Pancreas (tissue), 10 donors: ENCODE measurements around the gene DNAAF5. TPM values are rescaled to one million over a fixed set of nuclear protein-coding genes. Genes with fewer than 3 reads are reported as not detected.
A peak's percentile ranks its signal among the peaks of the same experiment; 100 is the strongest.

ENCODE experiments used
- ATAC-seq, 4 donors: fragments of 200-7000 bp; cut with Tn5 transposase; one replicate each; pipeline versions ENCODE4 v1.8.0 to v1.9.1; 2020; ENCODE audit warnings: mild to moderate bottlenecking in 4 of 4, moderate library complexity in 4 of 4
- DNase-seq, 6 donors: peaks; one replicate each; pipeline ENCODE4 v3.0.0-alpha.2; 2020
- FAIRE-seq: peaks from 2 replicates; lab custom pipeline; 2012; peaks lifted over from hg19 to GRCh38; lab: Jason Lieb, UNC
- H3K27ac ChIP-seq, 4 donors: fragments of 200-600 bp; sonication (generic); 1 replicate in 3 of 4; 2 replicates in 1 of 4; pipeline versions ENCODE4 v1.5.0 to v1.8.0; 2020
- H3K27me3 ChIP-seq, 4 donors: fragments of 200-600 bp; one replicate each; pipeline ENCODE4 v1.8.0; 2021
- H3K36me3 ChIP-seq, 3 donors: fragments of 200-600 bp; sonication (generic) in 1 of 3; one replicate each; pipeline versions ENCODE4 v1.5.0 to v1.8.0; 2020 to 2021
- H3K4me1 ChIP-seq, 3 donors: fragments of 200-600 bp; one replicate each; pipeline ENCODE4 v1.8.0; 2021
- H3K4me3 ChIP-seq, 4 donors: fragments of 200-600 bp; sonication (generic) in 2 of 4; one replicate each; pipeline versions ENCODE4 v1.5.0 to v1.8.0; 2020 to 2021
- H3K9me3 ChIP-seq, 4 donors: fragments of 200-600 bp; one replicate each; pipeline ENCODE4 v1.8.0; 2021
- CTCF ChIP-seq, 4 donors: fragments of 200-600 bp; sonication (generic) in 3 of 4; IDR thresholded peaks; one replicate each; pipeline versions ENCODE4 v1.5.0 to v1.8.0; 2021; ENCODE audit warnings: antibody characterized with exemption in 4 of 4
- WGBS, 2 donors: extraction: QIAGEN DNeasy Blood & Tissue Kit; methylation state at CpG; one replicate each; pipeline ENCODE4 v1.1.7; 2013; 5-methylcytosine and 5-hydroxymethylcytosine counted together
- intact Hi-C, 3 donors: fragments of 100-400 bp; cut with DNase I; formaldehyde crosslinking; loops; one replicate each; pipeline versions ENCODE4 v1.11.1 to v1.14.2; 2022
- polyA plus RNA-seq, 2 donors: library from polyadenylated mRNA; stranded (reverse); fragments of 200-250 nt; gene quantifications; one replicate each; pipeline ENCODE4 v1.2.3, GENCODE V29; 2013
- total RNA-seq, 6 donors: library from RNA; stranded (reverse); fragmentation: NEBNext Ultra II Directional in 4 of 6; extraction: Animal tissue kit (Norgen Biotek cat#: 25700) in 4 of 6; gene quantifications; one replicate each; pipeline versions ENCODE4 v1.2.1 to v1.2.4, GENCODE V29; 2021 to 2023
- donor health status: healthy with polysubstance abuse.
- donor health status: DM: no; HTN: no; CAD: no; lungs with moderate emphysema.
- donor health status: DM: no; HTN: no; CAD: no.
- donor health status: control.
- donor health status: control.
- donor health status: Bipolar disorder and iron deficiency.
- donor health status: DM: yes; HTN: yes; CAD: no.
- donor health status: DM: no; HTN: no; CAD: no.
- donor health status: DM: no; HTN: no; CAD: no.
- donor health status: DM: yes; HTN: yes; CAD: no.

DNAAF5 gene
- total and polyA plus RNA-seq, 8 donors: 7.7 to 16.6 (median 11.8) TPM

GRCh38 chr7:682810-683209 lies 43.7 kb upstream of the DNAAF5 start:
- Histone ChIP-seq H3K27me3 (no peaks in the 10 kb centered on the region), H3K4me3 (no peak overlapping the region), H3K9me3 (peaks cover 0 to 4% (median 0%) of the 10 kb centered on the region in 4 donors), H3K4me1 (no peaks in the 10 kb centered on the region), H3K36me3 (no peaks in the 10 kb centered on the region), H3K27ac (no peak overlapping the region)
- intact Hi-C loops: no loop called here
- no peak for TF ChIP-seq CTCF (IDR thresholded peaks at IDR 0.05)
- FAIRE-seq (no peak), DNase-seq (peak in 2 of 6 donors; percentile 21 to 31), ATAC-seq (no peak)
- WGBS, 2 donors: 91 to 94% methylated on average over 11 of the region's 11 CpGs

GRCh38 chr7:683526-684205 lies 42.8 kb upstream of the DNAAF5 start:
- Histone ChIP-seq H3K27ac (no peak overlapping the region), H3K36me3 (no peaks in the 10 kb centered on the region), H3K4me3 (no peak overlapping the region), H3K9me3 (peaks cover 0 to 4% (median 0%) of the 10 kb centered on the region in 4 donors), H3K4me1 (no peaks in the 10 kb centered on the region), H3K27me3 (no peaks in the 10 kb centered on the region)
- intact Hi-C loops: no loop called here
- no peak for ATAC-seq
- peak in 2 of 6 donors; percentile 38 to 52 for DNase-seq
- FAIRE-seq: no peak
- no peak for TF ChIP-seq CTCF (IDR thresholded peaks at IDR 0.05)
- WGBS, 2 donors: 95 to 96% methylated on average over 19 of the region's 19 CpGs

GRCh38 chr7:684416-684815 lies 42.1 kb upstream of the DNAAF5 start:
- H3K36me3 ChIP-seq: no peaks in the 10 kb centered on the region
- no peak overlapping the region for H3K4me3 ChIP-seq
- peaks cover 0 to 4% (median 0%) of the 10 kb centered on the region in 4 donors for H3K9me3 ChIP-seq
- DNase-seq: peak in 2 of 6 donors; percentile 10 to 21
- FAIRE-seq: no peak
- no peak for ATAC-seq
- no peaks in the 10 kb centered on the region for H3K4me1 ChIP-seq
- 92 to 93% methylated on average over 9 of the region's 9 CpGs for WGBS, 2 donors
- no peaks in the 10 kb centered on the region for H3K27me3 ChIP-seq
- no peak for TF ChIP-seq CTCF (IDR thresholded peaks at IDR 0.05)
- intact Hi-C loops: no loop called here
- no peak overlapping the region for H3K27ac ChIP-seq

GRCh38 chr7:685540-685939 lies 41.0 kb upstream of the DNAAF5 start:
- intact Hi-C loops: no loop called here
- TF ChIP-seq CTCF (IDR thresholded peaks at IDR 0.05): no peak
- no peak for DNase-seq
- 94 to 100% methylated on average over 1 of the region's 1 CpG for WGBS, 2 donors
- Histone ChIP-seq H3K4me3 (no peak overlapping the region), H3K27ac (no peak overlapping the region), H3K9me3 (peaks cover 0 to 4% (median 0%) of the 10 kb centered on the region in 4 donors), H3K27me3 (no peaks in the 10 kb centered on the region), H3K4me1 (no peaks in the 10 kb centered on the region), H3K36me3 (no peaks in the 10 kb centered on the region)
- no peak for FAIRE-seq
- ATAC-seq: no peak
